Kidney epithelial cell (primary cell): ENCODE results near the gene PKD1L1. TPM values are rescaled to one million over a fixed set of nuclear protein-coding genes. Genes with fewer than 3 reads are reported as not detected.

Source experiments
- DNase-seq: peaks from one replicate; pipeline ENCODE4 v3.0.0-alpha.2; 2010; ENCODE audit warnings: low read depth
- H3K27me3 ChIP-seq: 2 replicates; pipeline ENCODE4 v1.6.0; 2011; ENCODE audit warnings: low read length; ENCODE audit not compliant: control insufficient read depth, insufficient read depth
- H3K36me3 ChIP-seq: 2 replicates; pipeline ENCODE4 v1.5.1; 2011; ENCODE audit warnings: low read length; ENCODE audit not compliant: control insufficient read depth, insufficient read depth
- H3K4me3 ChIP-seq: 2 replicates; pipeline ENCODE4 v1.5.1; 2011; ENCODE audit warnings: low read depth, mild to moderate bottlenecking, control low read depth, low read length
- total RNA-seq: library from RNA; depleted of rRNA; stranded (reverse); fragments of >200 nt; gene quantifications from 2 replicates; pipeline ENCODE4 v1.2.3, GENCODE V29; 2015
- TF ChIP-seq, protein P1 (sequence below): IDR thresholded peaks from 2 replicates; pipeline ENCODE4 v1.5.1; 2011; ENCODE audit warnings: mild to moderate bottlenecking, moderate library complexity, low read length, control low read depth, inconsistent platforms; ENCODE audit not compliant: insufficient read depth, poor library complexity, severe bottlenecking

PKD1L1 gene
- total RNA-seq, 1 donor from 2014 or later: 0.08 TPM

GRCh38 chr7:47771990-47772360 lies 176.3 kb downstream of the PKD1L1 start:
- Histone ChIP-seq H3K4me3 (no peak overlapping the region), H3K27me3 (no peaks in the 10 kb centered on the region), H3K36me3 (no peaks in the 10 kb centered on the region)
- TF ChIP-seq, protein P1, sequence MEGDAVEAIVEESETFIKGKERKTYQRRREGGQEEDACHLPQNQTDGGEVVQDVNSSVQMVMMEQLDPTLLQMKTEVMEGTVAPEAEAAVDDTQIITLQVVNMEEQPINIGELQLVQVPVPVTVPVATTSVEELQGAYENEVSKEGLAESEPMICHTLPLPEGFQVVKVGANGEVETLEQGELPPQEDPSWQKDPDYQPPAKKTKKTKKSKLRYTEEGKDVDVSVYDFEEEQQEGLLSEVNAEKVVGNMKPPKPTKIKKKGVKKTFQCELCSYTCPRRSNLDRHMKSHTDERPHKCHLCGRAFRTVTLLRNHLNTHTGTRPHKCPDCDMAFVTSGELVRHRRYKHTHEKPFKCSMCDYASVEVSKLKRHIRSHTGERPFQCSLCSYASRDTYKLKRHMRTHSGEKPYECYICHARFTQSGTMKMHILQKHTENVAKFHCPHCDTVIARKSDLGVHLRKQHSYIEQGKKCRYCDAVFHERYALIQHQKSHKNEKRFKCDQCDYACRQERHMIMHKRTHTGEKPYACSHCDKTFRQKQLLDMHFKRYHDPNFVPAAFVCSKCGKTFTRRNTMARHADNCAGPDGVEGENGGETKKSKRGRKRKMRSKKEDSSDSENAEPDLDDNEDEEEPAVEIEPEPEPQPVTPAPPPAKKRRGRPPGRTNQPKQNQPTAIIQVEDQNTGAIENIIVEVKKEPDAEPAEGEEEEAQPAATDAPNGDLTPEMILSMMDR: no peak
- no peak for DNase-seq

- no peak overlapping the region for H3K4me3 ChIP-seq
- H3K27me3 ChIP-seq: no peaks in the 10 kb centered on the region
- TF ChIP-seq, protein P1: no peak
- H3K36me3 ChIP-seq: no peaks in the 10 kb centered on the region
- DNase-seq: no peak
Measured at GRCh38 chr7:47771336-47771989, 176.8 kb downstream of the PKD1L1 start.

DNA sequence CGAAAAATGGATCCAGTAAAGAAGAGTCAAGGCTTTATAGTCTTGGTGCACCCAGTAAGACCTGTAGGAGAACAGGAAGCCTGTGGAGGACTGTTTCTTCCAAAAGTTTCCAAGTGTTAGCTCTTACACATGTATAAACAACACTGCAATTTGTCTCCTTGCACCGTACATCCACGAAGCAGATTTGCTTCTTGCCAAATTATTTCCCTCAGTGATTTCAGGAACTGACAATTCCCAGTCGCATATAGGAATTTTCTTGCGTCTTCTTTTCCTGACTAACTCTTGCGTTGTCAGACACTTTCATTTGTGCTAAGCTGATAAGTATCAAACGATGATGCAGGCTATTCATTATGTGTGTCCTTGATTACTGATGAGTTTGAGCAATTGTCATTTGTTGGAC lies 182.1 kb downstream of the PKD1L1 start:
- no peak overlapping the region for H3K4me3 ChIP-seq
- DNase-seq: no peak
- H3K36me3 ChIP-seq: no peaks in the 10 kb centered on the region
- TF ChIP-seq, protein P1: no peak
- H3K27me3 ChIP-seq: no peaks in the 10 kb centered on the region

GRCh38 chr7:47765373-47765979 lies 182.8 kb downstream of the PKD1L1 start:
- Histone ChIP-seq H3K27me3 (no peaks in the 10 kb centered on the region), H3K36me3 (no peaks in the 10 kb centered on the region), H3K4me3 (no peak overlapping the region)
- TF ChIP-seq, protein P1: no peak
- no peak for DNase-seq

DNA sequence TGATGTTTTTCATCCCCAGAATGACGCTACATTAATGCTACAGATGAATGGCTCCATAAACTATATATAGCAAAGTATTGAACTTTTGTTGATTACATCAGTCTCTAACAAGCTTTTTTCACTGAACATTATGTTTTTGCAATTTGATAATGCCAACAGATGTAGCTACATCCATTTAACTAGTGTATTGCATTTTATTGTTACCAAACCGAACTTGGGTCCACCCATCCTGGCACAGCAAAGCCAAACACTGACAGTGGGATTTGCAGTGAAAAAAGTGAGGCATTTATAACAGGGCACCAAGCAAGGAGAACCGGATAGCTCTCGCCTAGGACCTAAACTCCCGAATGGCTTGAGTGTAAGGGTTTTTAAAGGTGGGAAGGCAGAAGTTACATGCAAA lies 183.5 kb downstream of the PKD1L1 start:
- TF ChIP-seq, protein P1: no peak
- H3K4me3 ChIP-seq: no peak overlapping the region
- no peak for DNase-seq
- no peaks in the 10 kb centered on the region for H3K36me3 ChIP-seq
- H3K27me3 ChIP-seq: no peaks in the 10 kb centered on the region
